Fibroblast of lung (primary cell): ENCODE results near the gene IMMP2L. TPM values are rescaled to one million over a fixed set of nuclear protein-coding genes. Genes with fewer than 3 reads are reported as not detected.
A peak's percentile ranks its signal among the peaks of the same experiment; 100 is the strongest.

ENCODE experiments used
- DNase-seq, 2 donors: peaks; one replicate each; pipeline versions ENCODE4 v3.0.0 to v3.0.0-alpha.2; 2010; ENCODE audit warnings: low read depth in 2 of 2
- H2AFZ ChIP-seq: 2 replicates; pipeline ENCODE4 v1.5.1; 2012; ENCODE audit warnings: low read length, control low read depth, inconsistent platforms
- H3K27ac ChIP-seq: 2 replicates; pipeline ENCODE4 v1.5.1; 2011; ENCODE audit warnings: low read length, control low read depth; ENCODE audit not compliant: insufficient read depth
- H3K27me3 ChIP-seq: 2 replicates; pipeline ENCODE4 v1.5.1; 2011; ENCODE audit warnings: mild to moderate bottlenecking, low read length; ENCODE audit not compliant: control insufficient read depth, insufficient read depth
- H3K36me3 ChIP-seq: 2 replicates; pipeline ENCODE4 v1.5.1; 2011; ENCODE audit warnings: low read length; ENCODE audit not compliant: control insufficient read depth, insufficient read depth
- H3K4me1 ChIP-seq: 2 replicates; pipeline ENCODE4 v1.5.1; 2011; ENCODE audit warnings: low read length; ENCODE audit not compliant: control insufficient read depth, insufficient read depth; ENCODE audit errors: extremely low read depth
- H3K4me2 ChIP-seq: 2 replicates; pipeline ENCODE4 v1.5.1; 2011; ENCODE audit warnings: low read length, control low read depth; ENCODE audit not compliant: insufficient read depth; ENCODE audit errors: extremely low read depth
- H3K4me3 ChIP-seq, 4 experiments: fragments of 200-600 bp in 1 of 4; sonication (generic) in 1 of 4; replicated peaks in 1 of 4; 2 replicates each; pipeline ENCODE4 v1.5.1; 2011 to 2016; ENCODE audit warnings: low read length in 4 of 4, low read depth in 3 of 4, mild to moderate bottlenecking in 3 of 4, control low read depth in 2 of 4, inconsistent platforms in 1 of 4, mixed read lengths in 1 of 4; ENCODE audit not compliant: insufficient read depth in 1 of 4; ENCODE audit errors: control extremely low read depth in 1 of 4
- H3K79me2 ChIP-seq: 2 replicates; pipeline ENCODE4 v1.5.1; 2012; ENCODE audit warnings: mild to moderate bottlenecking, low read length, inconsistent platforms; ENCODE audit not compliant: control insufficient read depth, insufficient read depth
- H3K9ac ChIP-seq: 2 replicates; pipeline ENCODE4 v1.5.1; 2011; ENCODE audit warnings: mild to moderate bottlenecking, low read length, control low read depth; ENCODE audit not compliant: insufficient read depth
- H3K9me3 ChIP-seq: 2 replicates; pipeline ENCODE4 v1.5.1; 2012; ENCODE audit warnings: low read depth, low read length; ENCODE audit not compliant: control insufficient read depth, insufficient read depth
- H4K20me1 ChIP-seq: 2 replicates; pipeline ENCODE4 v1.5.1; 2011; ENCODE audit warnings: low read length; ENCODE audit not compliant: control insufficient read depth, insufficient read depth; ENCODE audit errors: extremely low read depth
- CTCF ChIP-seq, 2 donors: IDR thresholded peaks in 1 of 2; conservative IDR thresholded peaks in 1 of 2; 1 replicate in 1 of 2; 2 replicates in 1 of 2; pipeline ENCODE4 v1.5.1; 2011 to 2012; ENCODE audit warnings: low read length in 2 of 2, control low read depth in 1 of 2, inconsistent platforms in 1 of 2, low read depth in 1 of 2, mild to moderate bottlenecking in 1 of 2
- EZH2 ChIP-seq: IDR thresholded peaks from 2 replicates; pipeline ENCODE4 v1.5.1; 2012; ENCODE audit warnings: low read length, control low read depth, mild to moderate bottlenecking; ENCODE audit errors: missing control alignments
- polyA plus RNA-seq, 2 donors: library from polyadenylated mRNA; depleted of rRNA in 1 of 2; stranded (reverse) in 1 of 2; unstranded in 1 of 2; fragments of >200 nt; gene quantifications; 2 replicates each; pipeline ENCODE4 v1.2.1, GENCODE V29; 2011 to 2012; ENCODE audit warnings: missing spikeins in 1 of 2
- total RNA-seq: library from RNA; depleted of rRNA; stranded (reverse); fragments of >200 nt; gene quantifications from 2 replicates; pipeline ENCODE4 v1.2.1, GENCODE V29; 2014

Gene IMMP2L
- total and polyA plus RNA-seq, 2 donors (not counting 1 experiment from before 2014, with no cell fraction given), result 6.9 to 14.4 TPM

DNA sequence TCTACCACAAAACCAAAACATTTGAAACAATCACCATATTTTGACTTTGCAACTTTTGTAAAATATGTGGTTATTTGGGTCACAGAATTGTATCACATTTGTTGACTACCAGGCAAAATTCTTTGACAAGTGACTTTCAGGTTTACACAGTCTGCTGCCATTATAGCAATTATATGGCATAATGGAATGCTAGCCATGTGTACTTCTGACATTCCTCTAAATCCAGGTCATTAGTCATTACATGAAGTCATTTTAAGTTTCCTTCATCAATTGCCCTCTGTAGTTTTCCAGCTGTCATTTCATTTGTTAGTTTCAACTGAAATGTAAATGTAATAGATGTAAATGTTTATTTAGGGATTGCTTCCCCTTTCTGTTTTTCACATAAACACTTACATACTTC, 137.5 kb downstream of the IMMP2L start:
- peak overlapping the region; percentile 1 for H3K4me2 ChIP-seq
- no peak overlapping the region for H2AFZ ChIP-seq

GRCh38 chr7:111414374-111414773, 147.9 kb downstream of the IMMP2L start:
- Histone ChIP-seq H3K79me2 (no peaks in the 10 kb centered on the region), H3K36me3 (no peaks in the 10 kb centered on the region), H3K9ac (no peak overlapping the region), H4K20me1 (no peaks in the 10 kb centered on the region), H3K4me2 (no peak overlapping the region), H3K27me3 (no peaks in the 10 kb centered on the region), H3K9me3 (no peaks in the 10 kb centered on the region), H3K4me3 (no peak overlapping the region), H3K27ac (no peak overlapping the region), H3K4me1 (no peaks in the 10 kb centered on the region), H2AFZ (no peak overlapping the region)
- no peak for DNase-seq
- no peak for TF ChIP-seq CTCF (conservative IDR thresholded peaks at IDR 0.05 in 1 of 2, IDR thresholded peaks at IDR 0.05 in 1 of 2; ENCODE audit: low read depth in 1 of 2, low read length in 2 of 2)
- no peak for TF ChIP-seq EZH2

More for the DNA sequence above, 137.5 kb downstream of the IMMP2L start:
- H3K9ac ChIP-seq, result no peak overlapping the region
- no peaks in the 10 kb centered on the region for H3K79me2 ChIP-seq
- DNase-seq, result peak in 1 of 2 donors; percentile 70
- no peaks in the 10 kb centered on the region for H3K36me3 ChIP-seq
- TF ChIP-seq EZH2 (no peak), CTCF (conservative IDR thresholded peaks at IDR 0.05 in 1 of 2, IDR thresholded peaks at IDR 0.05 in 1 of 2; ENCODE audit: low read depth in 1 of 2, low read length in 2 of 2) (no peak)
- no peaks in the 10 kb centered on the region for H3K4me1 ChIP-seq
- H4K20me1 ChIP-seq, result no peaks in the 10 kb centered on the region
- H3K9me3 ChIP-seq, result no peaks in the 10 kb centered on the region
- no peak overlapping the region for H3K4me3 ChIP-seq
- H3K27me3 ChIP-seq, result no peaks in the 10 kb centered on the region
- H3K27ac ChIP-seq, result no peak overlapping the region

DNA sequence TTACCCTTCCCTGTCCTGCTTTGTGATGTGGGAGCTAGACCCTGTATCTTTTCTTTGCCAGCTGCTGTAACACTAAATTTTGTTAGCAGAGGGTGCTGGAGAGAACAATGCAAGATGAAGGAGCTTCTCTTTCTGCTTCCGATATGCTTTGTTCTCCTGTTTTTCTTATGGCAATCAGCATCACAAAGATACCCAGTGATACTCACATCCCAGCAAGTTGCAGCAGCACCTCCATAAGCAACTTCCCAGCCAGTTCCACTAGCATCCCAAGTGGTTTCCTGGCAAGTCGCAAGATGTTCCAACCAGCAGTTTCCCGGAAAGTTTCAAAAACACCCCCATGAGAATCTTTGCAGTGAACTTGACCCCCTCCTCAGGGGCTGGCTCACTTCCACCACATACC, 148.6 kb downstream of the IMMP2L start:
- no peaks in the 10 kb centered on the region for H3K27me3 ChIP-seq
- H3K4me1 ChIP-seq, result no peaks in the 10 kb centered on the region
- H2AFZ ChIP-seq, result no peak overlapping the region
- DNase-seq, result peak in 1 of 2 donors; percentile 10
- H3K79me2 ChIP-seq, result no peaks in the 10 kb centered on the region
- H3K9me3 ChIP-seq, result no peaks in the 10 kb centered on the region
- no peak overlapping the region for H3K27ac ChIP-seq
- H3K4me3 ChIP-seq, result no peak overlapping the region
- TF ChIP-seq CTCF (conservative IDR thresholded peaks at IDR 0.05 in 1 of 2, IDR thresholded peaks at IDR 0.05 in 1 of 2; ENCODE audit: low read depth in 1 of 2, low read length in 2 of 2) (no peak), EZH2 (no peak)
- H4K20me1 ChIP-seq, result no peaks in the 10 kb centered on the region
- no peaks in the 10 kb centered on the region for H3K36me3 ChIP-seq
- H3K4me2 ChIP-seq, result no peak overlapping the region
- H3K9ac ChIP-seq, result no peak overlapping the region
